ENCODE results near the gene SMAD5. TPM values are rescaled to one million over a fixed set of nuclear protein-coding genes. Genes with fewer than 3 reads are reported as not detected.

SMAD5 gene
- total RNA-seq, 1 experiment from 2014 or later, result 64.3 TPM

- Histone ChIP-seq H2AFZ (ENCODE audit: low read depth, low read length, poor library complexity, severe bottlenecking) (no peak overlapping the region), H3K36me3 (ENCODE audit: control insufficient read depth in 1 of 2, insufficient read depth in 2 of 2, low read length in 2 of 2) (no peaks in the 10 kb centered on the region), H3K9me2 (ENCODE audit: insufficient read depth) (no peaks in the 10 kb centered on the region), H3K27me3 (ENCODE audit: insufficient read depth, low read length) (no peaks in the 10 kb centered on the region), H3K9me3 (ENCODE audit: control insufficient read depth in 1 of 2, insufficient read depth in 1 of 2, low read depth in 1 of 2, low read length in 2 of 2) (no peaks in the 10 kb centered on the region), H3K4me3 (replicated peaks in 1 of 2; ENCODE audit: low read depth in 1 of 2, low read length in 2 of 2) (no peak overlapping the region), H3K4me2 (ENCODE audit: low read length) (peak overlapping the region; percentile 37), H4K20me1 (ENCODE audit: insufficient read depth) (no peaks in the 10 kb centered on the region), H3K4me1 (ENCODE audit: control insufficient read depth in 1 of 2, insufficient read depth in 2 of 2, low read length in 2 of 2) (peaks cover 0 to 12% of the 10 kb centered on the region in 2 experiments; a peak in 2 of 4 replicates), H3K27ac (ENCODE audit: low read depth, low read length) (no peak overlapping the region), H3K79me2 (ENCODE audit: insufficient read depth, low read length) (no peaks in the 10 kb centered on the region), H3K9ac (ENCODE audit: low read length) (no peak overlapping the region)
- TF ChIP-seq TCF7L2 (IDR thresholded peaks at IDR 0.05; ENCODE audit: borderline replicate concordance, extremely low read depth, insufficient read depth, insufficient read length), result no peak
- no peak for TF ChIP-seq SP1 (IDR thresholded peaks at IDR 0.05; ENCODE audit: low read depth)
- TF ChIP-seq ZNF274 (IDR thresholded peaks at IDR 0.05; ENCODE audit: low read depth, low read length), result no peak
- no peak for TF ChIP-seq FOSL1 (IDR thresholded peaks at IDR 0.05; ENCODE audit: low read depth)
- no peak for TF ChIP-seq EGR1 (IDR thresholded peaks at IDR 0.05; ENCODE audit: low read depth)
- no peak for TF ChIP-seq ELF1 (IDR thresholded peaks at IDR 0.05; ENCODE audit: borderline replicate concordance, low read depth)
- ChIA-PET POLR2A (no interaction called here), RAD21 (ENCODE audit: low non-redundant PET in 1 of 2, low total read pairs in 2 of 2, uncharacterized antibody in 2 of 2, unreplicated experiment in 2 of 2) (no interaction called here), CTCF (no interaction called here)
- no TSS peak for BruUV-seq (replicated peaks)
- peak; percentile 65 for ATAC-seq
- intact Hi-C loops (cut with micrococcal nuclease), result no loop called here
- no peak for DNase-seq (ENCODE audit: low read depth, low spot score)
Measured at GRCh38 chr5:136197462-136198142, 65.0 kb downstream of the SMAD5 start.

- CTCF ChIA-PET, result no interaction called here
- POLR2A ChIA-PET, result no interaction called here
- H2AFZ ChIP-seq (ENCODE audit: low read depth, low read length, poor library complexity, severe bottlenecking), result no peak overlapping the region
- DNase-seq (ENCODE audit: low read depth, low spot score) (no peak), ATAC-seq (no peak)
- RAD21 ChIA-PET (ENCODE audit: low non-redundant PET in 1 of 2, low total read pairs in 2 of 2, uncharacterized antibody in 2 of 2, unreplicated experiment in 2 of 2), result no interaction called here
- H3K36me3 ChIP-seq (ENCODE audit: control insufficient read depth in 1 of 2, insufficient read depth in 2 of 2, low read length in 2 of 2), result no peaks in the 10 kb centered on the region
- intact Hi-C loops (cut with micrococcal nuclease), result no loop called here
- H3K79me2 ChIP-seq (ENCODE audit: insufficient read depth, low read length), result no peaks in the 10 kb centered on the region
- no peaks in the 10 kb centered on the region for H3K9me3 ChIP-seq (ENCODE audit: control insufficient read depth in 1 of 2, insufficient read depth in 1 of 2, low read depth in 1 of 2, low read length in 2 of 2)
- no peak overlapping the region for H3K9ac ChIP-seq (ENCODE audit: low read length)
- H3K27me3 ChIP-seq (ENCODE audit: insufficient read depth, low read length), result no peaks in the 10 kb centered on the region
- BruUV-seq (replicated peaks), result no TSS peak
- H4K20me1 ChIP-seq (ENCODE audit: insufficient read depth), result no peaks in the 10 kb centered on the region
- no peak overlapping the region for H3K4me3 ChIP-seq (replicated peaks in 1 of 2; ENCODE audit: low read depth in 1 of 2, low read length in 2 of 2)
- no peaks in the 10 kb centered on the region for H3K9me2 ChIP-seq (ENCODE audit: insufficient read depth)
- TF ChIP-seq EZH2 (IDR thresholded peaks at IDR 0.05), result no peak
- no peak for TF ChIP-seq ZFX (IDR thresholded peaks at IDR 0.05)
- TF ChIP-seq SRF (IDR thresholded peaks at IDR 0.05; ENCODE audit: low read depth), result no peak
- no peak for TF ChIP-seq ELF1 (IDR thresholded peaks at IDR 0.05; ENCODE audit: borderline replicate concordance, low read depth)
- no peak for TF ChIP-seq ATF3 (IDR thresholded peaks at IDR 0.05)
- no peak for TF ChIP-seq POLR2A (IDR thresholded peaks at IDR 0.05; ENCODE audit: borderline replicate concordance, extremely low read depth, insufficient read depth, insufficient read length)
- TF ChIP-seq ZBTB33 (IDR thresholded peaks at IDR 0.05; ENCODE audit: extremely low read depth, insufficient replicate concordance, low read length), result no peak
- no peak for TF ChIP-seq JUND (IDR thresholded peaks at IDR 0.05)
- no peak for TF ChIP-seq CBX3 (IDR thresholded peaks at IDR 0.05; ENCODE audit: low read depth)
- TF ChIP-seq FOSL1 (IDR thresholded peaks at IDR 0.05; ENCODE audit: low read depth), result no peak
- TF ChIP-seq CTCF (IDR thresholded peaks at IDR 0.05 in 2 of 3, conservative IDR thresholded peaks at IDR 0.05 in 1 of 3; ENCODE audit: borderline replicate concordance in 1 of 3, insufficient read depth in 1 of 3, low read depth in 2 of 3, low read length in 2 of 3), result no peak
- no peak for TF ChIP-seq MAX (IDR thresholded peaks at IDR 0.05)
- H3K27ac ChIP-seq (ENCODE audit: low read depth, low read length), result no peak overlapping the region
- no peak overlapping the region for H3K4me2 ChIP-seq (ENCODE audit: low read length)
- peaks cover 0 to 12% of the 10 kb centered on the region in 2 experiments; a peak in 2 of 4 replicates for H3K4me1 ChIP-seq (ENCODE audit: control insufficient read depth in 1 of 2, insufficient read depth in 2 of 2, low read length in 2 of 2)
Measured at GRCh38 chr5:136198453-136198852, 65.8 kb downstream of the SMAD5 start.
